GM12864 (cell line): ENCODE measurements around the gene PRKG1.

Experiments used
- DNase-seq: peaks from one replicate; pipeline ENCODE4 v3.0.0-alpha.2; 2011; ENCODE audit warnings: low read depth
- H3K4me3 ChIP-seq: 2 replicates; pipeline ENCODE4 v1.5.1; 2011; ENCODE audit warnings: mild to moderate bottlenecking, low read depth, low read length, control low read depth
- TF ChIP-seq, protein P1 (sequence below): IDR thresholded peaks from 2 replicates; pipeline ENCODE4 v1.5.1; 2011; ENCODE audit warnings: low read depth, mild to moderate bottlenecking, moderate library complexity, low read length, control low read depth, inconsistent platforms; ENCODE audit errors: missing control alignments

The PRKG1 gene

GRCh38 chr10:52261362-52261761 lies 1187.1 kb downstream of the PRKG1 start:
- DNase-seq, result no peak
- H3K4me3 ChIP-seq, result no peak overlapping the region
- TF ChIP-seq, protein P1, sequence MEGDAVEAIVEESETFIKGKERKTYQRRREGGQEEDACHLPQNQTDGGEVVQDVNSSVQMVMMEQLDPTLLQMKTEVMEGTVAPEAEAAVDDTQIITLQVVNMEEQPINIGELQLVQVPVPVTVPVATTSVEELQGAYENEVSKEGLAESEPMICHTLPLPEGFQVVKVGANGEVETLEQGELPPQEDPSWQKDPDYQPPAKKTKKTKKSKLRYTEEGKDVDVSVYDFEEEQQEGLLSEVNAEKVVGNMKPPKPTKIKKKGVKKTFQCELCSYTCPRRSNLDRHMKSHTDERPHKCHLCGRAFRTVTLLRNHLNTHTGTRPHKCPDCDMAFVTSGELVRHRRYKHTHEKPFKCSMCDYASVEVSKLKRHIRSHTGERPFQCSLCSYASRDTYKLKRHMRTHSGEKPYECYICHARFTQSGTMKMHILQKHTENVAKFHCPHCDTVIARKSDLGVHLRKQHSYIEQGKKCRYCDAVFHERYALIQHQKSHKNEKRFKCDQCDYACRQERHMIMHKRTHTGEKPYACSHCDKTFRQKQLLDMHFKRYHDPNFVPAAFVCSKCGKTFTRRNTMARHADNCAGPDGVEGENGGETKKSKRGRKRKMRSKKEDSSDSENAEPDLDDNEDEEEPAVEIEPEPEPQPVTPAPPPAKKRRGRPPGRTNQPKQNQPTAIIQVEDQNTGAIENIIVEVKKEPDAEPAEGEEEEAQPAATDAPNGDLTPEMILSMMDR, result no peak

GRCh38 chr10:52265131-52265926 lies 1191.0 kb downstream of the PRKG1 start:
- TF ChIP-seq, protein P1, result no peak
- no peak overlapping the region for H3K4me3 ChIP-seq
- DNase-seq, result no peak

- H3K4me3 ChIP-seq, result no peak overlapping the region
- TF ChIP-seq, protein P1, result no peak
- DNase-seq, result no peak
These were observed 1192.6 kb downstream of the PRKG1 start for GRCh38 chr10:52266858-52267257.

DNA sequence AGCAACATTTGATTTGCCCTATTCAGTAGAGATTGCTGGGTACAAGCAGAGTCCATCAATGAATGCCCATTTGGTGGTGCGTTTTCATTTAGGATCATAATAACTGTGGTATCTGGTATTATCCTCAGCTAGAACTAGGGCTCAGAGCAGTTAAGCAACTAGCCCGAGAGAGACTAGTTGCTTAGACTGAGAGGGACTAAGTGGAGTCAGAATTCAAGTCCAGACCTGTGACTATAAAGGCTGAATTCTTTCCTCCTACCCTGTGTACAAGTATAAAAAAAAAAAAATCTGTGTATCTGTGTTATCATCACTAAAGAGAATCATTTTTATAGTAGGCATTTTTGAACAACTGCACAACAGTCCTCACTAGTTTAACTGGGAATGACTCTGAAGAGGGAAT lies 1194.5 kb downstream of the PRKG1 start:
- no peak overlapping the region for H3K4me3 ChIP-seq
- TF ChIP-seq, protein P1, result no peak
- DNase-seq, result no peak

DNA sequence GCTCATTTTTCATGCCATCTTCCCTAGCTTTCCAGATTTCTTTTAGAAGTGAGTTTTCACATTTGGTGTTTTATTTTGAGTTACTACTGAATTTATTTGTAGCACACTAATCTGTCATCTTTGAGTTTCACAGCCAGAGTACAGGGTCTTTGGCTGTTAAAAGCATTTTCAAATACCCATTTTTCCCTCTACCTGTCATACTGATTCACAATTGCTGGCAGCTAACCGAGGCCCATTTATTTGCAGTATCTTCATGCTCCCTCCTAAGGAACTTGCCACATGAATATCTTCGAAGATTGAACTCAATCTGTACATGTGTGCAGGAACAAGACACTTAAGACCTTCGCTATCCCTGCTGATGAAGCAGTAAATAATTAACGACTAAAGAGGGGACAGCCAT lies 1194.9 kb downstream of the PRKG1 start:
- H3K4me3 ChIP-seq, result no peak overlapping the region
- TF ChIP-seq, protein P1, result no peak
- DNase-seq, result no peak

GRCh38 chr10:52276163-52276562 lies 1201.9 kb downstream of the PRKG1 start:
- no peak for DNase-seq
- TF ChIP-seq, protein P1, result no peak
- no peak overlapping the region for H3K4me3 ChIP-seq

GRCh38 chr10:52276986-52277385 lies 1202.7 kb downstream of the PRKG1 start:
- no peak overlapping the region for H3K4me3 ChIP-seq
- TF ChIP-seq, protein P1, result no peak
- no peak for DNase-seq
